IMR-90 (cell line): ENCODE results near the gene PCDHGA8. TPM values are rescaled to one million over a fixed set of nuclear protein-coding genes. Genes with fewer than 3 reads are reported as not detected.
"Not testable (repeated sequence)": the region's sequence is repeated elsewhere in the genome, so short reads cannot be mapped to it uniquely, and the experiment has no call there.

ENCODE experiments used
- ATAC-seq: fragments of 200-7000 bp; cut with Tn5 transposase; 2 replicates; pipeline ENCODE4 v1.9.1; 2020; ENCODE audit warnings: low read depth, mild to moderate bottlenecking, moderate library complexity
- BruUV-seq: library from RNA; stranded (reverse); fragments of 400-500 nt; replicated peaks from 2 replicates; lab custom pipeline; 2021; lab: Mats Ljungman, UMichigan
- CTCF ChIA-PET: fragments of 300-600 bp; formaldehyde crosslinking; extraction: SDS; loops from one replicate; lab custom pipeline; 2021; ENCODE audit warnings: antibody characterized with exemption; lab: Yijun Ruan, JAX
- POLR2A ChIA-PET: fragments of 300-600 bp; sonication (Branson Sonifier 250); formaldehyde crosslinking; loops from one replicate; lab custom pipeline; 2022; ENCODE audit warnings: antibody characterized with exemption; ENCODE audit not compliant: unreplicated experiment; lab: Charles Lee
- DNase-seq: peaks from one replicate; pipeline ENCODE4 v3.0.0; 2013
- H2AFZ ChIP-seq: replicated peaks from 2 replicates; pipeline ENCODE3; 2013; ENCODE audit warnings: low read length, mild to moderate bottlenecking; ENCODE audit not compliant: poor library complexity
- H2AK5ac ChIP-seq: 2 replicates; pipeline ENCODE4 v1.6.1; 2013; ENCODE audit warnings: low read depth, low read length, inconsistent platforms
- H2AK9ac ChIP-seq: replicated peaks from 2 replicates; pipeline ENCODE3; 2013; ENCODE audit warnings: mild to moderate bottlenecking, low read depth, low read length, moderate library complexity; ENCODE audit not compliant: poor library complexity
- H2BK120ac ChIP-seq: 2 replicates; pipeline ENCODE4 v1.6.1; 2013; ENCODE audit warnings: low read depth, low read length, inconsistent platforms
- H2BK15ac ChIP-seq: 3 replicates; pipeline ENCODE4 v1.6.1; 2013; ENCODE audit warnings: low read depth, low read length, inconsistent platforms
- H2BK20ac ChIP-seq: 2 replicates; pipeline ENCODE4 v1.6.1; 2013; ENCODE audit warnings: low read depth, mild to moderate bottlenecking, inconsistent platforms, low read length, moderate library complexity
- H2BK5ac ChIP-seq: 2 replicates; pipeline ENCODE4 v1.6.1; 2013; ENCODE audit warnings: mild to moderate bottlenecking, low read depth, low read length, inconsistent platforms; ENCODE audit not compliant: poor library complexity, severe bottlenecking
- H3K14ac ChIP-seq: replicated peaks from 2 replicates; pipeline ENCODE4 v1.6.1; 2013; ENCODE audit warnings: low read depth, low read length, inconsistent platforms
- H3K18ac ChIP-seq: 2 replicates; pipeline ENCODE4 v1.6.1; 2013; ENCODE audit warnings: low read depth, low read length, control low read depth
- H3K23ac ChIP-seq: 2 replicates; pipeline ENCODE4 v1.6.1; 2013; ENCODE audit warnings: low read depth, low read length, inconsistent platforms
- H3K27ac ChIP-seq: 2 replicates; pipeline ENCODE4 v1.5.1; 2013; ENCODE audit warnings: mild to moderate bottlenecking, control low read depth, low read length; ENCODE audit not compliant: insufficient read depth
- H3K27me3 ChIP-seq: 2 replicates; pipeline ENCODE4 v1.6.1; 2013; ENCODE audit warnings: low read length; ENCODE audit not compliant: control insufficient read depth, insufficient read depth
- H3K36me3 ChIP-seq: 2 replicates; pipeline ENCODE4 v1.6.1; 2013; ENCODE audit warnings: low read length, mixed read lengths; ENCODE audit not compliant: control insufficient read depth, insufficient read depth
- H3K4ac ChIP-seq: 2 replicates; pipeline ENCODE4 v1.6.1; 2013; ENCODE audit warnings: low read depth, low read length, inconsistent platforms
- H3K4me1 ChIP-seq: 2 replicates; pipeline ENCODE4 v1.6.1; 2013; ENCODE audit warnings: low read length, mixed read lengths; ENCODE audit not compliant: control insufficient read depth, insufficient read depth
- H3K4me2 ChIP-seq: 2 replicates; pipeline ENCODE4 v1.6.1; 2013; ENCODE audit warnings: low read depth, mild to moderate bottlenecking, control low read depth, low read length, moderate library complexity
- H3K4me3 ChIP-seq: 2 replicates; pipeline ENCODE4 v1.5.1; 2013; ENCODE audit warnings: low read depth, mild to moderate bottlenecking, control low read depth, low read length, moderate library complexity; ENCODE audit not compliant: insufficient read depth
- H3K56ac ChIP-seq: 2 replicates; pipeline ENCODE4 v1.6.1; 2013; ENCODE audit warnings: low read length, inconsistent platforms; ENCODE audit not compliant: insufficient read depth; ENCODE audit errors: extremely low read depth
- H3K79me1 ChIP-seq, 2 experiments: 2 replicates each; pipeline ENCODE4 v1.6.1; 2013; ENCODE audit warnings: low read length in 2 of 2, inconsistent platforms in 1 of 2, low read depth in 1 of 2
- H3K9ac ChIP-seq: 2 replicates; pipeline ENCODE4 v1.6.1; 2013; ENCODE audit warnings: low read depth, low read length, control low read depth
- H3K9me1 ChIP-seq: 2 replicates; pipeline ENCODE4 v1.6.1; 2013; ENCODE audit warnings: low read length, inconsistent platforms; ENCODE audit not compliant: insufficient read depth
- H3K9me3 ChIP-seq: 2 replicates; pipeline ENCODE4 v1.6.1; 2013; ENCODE audit warnings: low read length; ENCODE audit not compliant: control insufficient read depth, insufficient read depth
- H4K20me1 ChIP-seq: 2 replicates; pipeline ENCODE4 v1.6.1; 2013; ENCODE audit warnings: low read length, inconsistent platforms; ENCODE audit not compliant: insufficient read depth
- H4K5ac ChIP-seq: 2 replicates; pipeline ENCODE4 v1.6.1; 2013; ENCODE audit warnings: mild to moderate bottlenecking, low read depth, low read length, control low read depth
- H4K8ac ChIP-seq, 2 experiments: 2 replicates each; pipeline ENCODE4 v1.6.1; 2013; ENCODE audit warnings: low read depth in 2 of 2, low read length in 2 of 2, control low read depth in 1 of 2, inconsistent platforms in 1 of 2
- H4K91ac ChIP-seq: 2 replicates; pipeline ENCODE4 v1.6.1; 2013; ENCODE audit warnings: low read depth, low read length, inconsistent platforms; ENCODE audit not compliant: insufficient read depth
- WGBS, 2 experiments: methylation state at CpG; one replicate each; pipeline versions ENCODE4 v1.1.5 to v1.1.7; 2013; ENCODE audit warnings: missing lambda C conversion rate in 2 of 2; ENCODE audit not compliant: insufficient read length in 1 of 2; ENCODE audit errors: extremely low coverage in 2 of 2; 5-methylcytosine and 5-hydroxymethylcytosine counted together
- dilution Hi-C: fragments of 300-500 bp; cut with HindIII; formaldehyde crosslinking; loops from one replicate; pipeline ENCODE4 v1.14.3; 2018; ENCODE audit warnings: low sequenced_read_pairs; ENCODE audit not compliant: unreplicated experiment
- in situ Hi-C: fragments of 300-500 bp; cut with MboI; formaldehyde crosslinking; loops from 3 replicates; pipeline ENCODE4 v1.14.3; 2019; ENCODE audit warnings: low sequenced_read_pairs, inconsistent platforms, mixed read lengths
- intact Hi-C: fragments of 100-400 bp; cut with micrococcal nuclease; formaldehyde crosslinking; loops from 2 replicates; pipeline ENCODE4 v1.10.0; 2022
- polyA plus RNA-seq, 3 experiments: library from polyadenylated mRNA; depleted of rRNA; stranded (reverse); fragments of >200 nt; gene quantifications; 2 replicates each; pipeline ENCODE4 v1.2.3, GENCODE V29; 2012; ENCODE audit warnings: low replicate concordance in 1 of 3
- total RNA-seq: library from RNA; depleted of rRNA; stranded (reverse); fragments of >200 nt; gene quantifications from 2 replicates; pipeline ENCODE4 v1.2.3, GENCODE V29; 2012

Gene PCDHGA8
- total and polyA plus RNA-seq, 2 of the 4 experiments (the other 2 are of a cell fraction) = 0.89 to 2.0 TPM

DNA sequence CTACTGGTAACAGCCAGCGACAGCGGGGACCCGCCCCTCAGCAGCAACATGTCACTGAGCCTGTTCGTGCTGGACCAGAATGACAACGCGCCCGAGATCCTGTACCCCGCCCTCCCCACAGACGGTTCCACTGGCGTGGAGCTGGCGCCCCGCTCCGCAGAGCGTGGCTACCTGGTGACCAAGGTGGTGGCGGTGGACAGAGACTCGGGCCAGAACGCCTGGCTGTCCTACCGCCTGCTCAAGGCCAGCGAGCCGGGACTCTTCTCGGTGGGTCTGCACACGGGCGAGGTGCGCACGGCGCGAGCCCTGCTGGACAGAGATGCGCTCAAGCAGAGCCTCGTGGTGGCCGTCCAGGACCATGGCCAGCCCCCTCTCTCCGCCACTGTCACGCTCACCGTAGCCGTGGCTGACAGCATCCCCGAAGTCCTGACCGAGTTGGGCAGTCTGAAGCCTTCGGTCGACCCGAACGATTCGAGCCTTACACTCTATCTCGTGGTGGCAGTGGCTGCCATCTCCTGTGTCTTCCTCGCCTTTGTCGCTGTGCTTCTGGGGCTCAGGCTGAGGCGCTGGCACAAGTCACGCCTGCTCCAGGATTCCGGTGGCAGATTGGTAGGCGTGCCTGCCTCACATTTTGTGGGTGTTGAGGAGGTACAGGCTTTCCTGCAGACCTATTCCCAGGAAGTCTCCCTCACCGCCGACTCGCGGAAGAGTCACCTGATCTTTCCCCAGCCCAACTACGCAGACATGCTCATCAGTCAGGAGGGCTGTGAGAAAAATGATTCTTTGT lies 2.2 kb downstream of the PCDHGA8 start:
- H2AK9ac ChIP-seq, H3K4ac ChIP-seq, H3K27ac ChIP-seq, H3K4me2 ChIP-seq, in situ Hi-C loops, H3K23ac ChIP-seq, POLR2A ChIA-PET, H2AFZ ChIP-seq, H4K91ac ChIP-seq, H3K4me1 ChIP-seq, DNase-seq, H3K14ac ChIP-seq, BruUV-seq, H3K56ac ChIP-seq, H2AK5ac ChIP-seq, H4K20me1 ChIP-seq, intact Hi-C loops, H2BK120ac ChIP-seq, ATAC-seq, H2BK20ac ChIP-seq, H3K9ac ChIP-seq, H3K4me3 ChIP-seq, H4K8ac ChIP-seq, H4K5ac ChIP-seq, H3K9me1 ChIP-seq, H2BK5ac ChIP-seq, H3K79me1 ChIP-seq, H3K18ac ChIP-seq, dilution Hi-C loops, H2BK15ac ChIP-seq, H3K27me3 ChIP-seq: not testable (repeated sequence)
- CTCF ChIA-PET = interaction anchor here (0.6 kb wide), 1 partner anchor 202 kb away, joined by 3 read pairs; no protein-coding TSS in a partner anchor
- H3K9me3 ChIP-seq = peaks cover 46% of the 10 kb centered on the region
- peaks cover 23% of the 10 kb centered on the region for H3K36me3 ChIP-seq
- WGBS, 2 experiments = 30% methylated on average over 2 of the region's 53 CpGs; no CpG with 5 or more reads in 1 of the 2 experiments
